HCT116 (cell line): ENCODE data around the gene TNRC6B. TPM values are rescaled to one million over a fixed set of nuclear protein-coding genes. Genes with fewer than 3 reads are reported as not detected.

Source experiments
- ATAC-seq: fragments of 200-7000 bp; cut with Tn5 transposase; 2 replicates; pipeline ENCODE4 v1.9.1; 2020; ENCODE audit warnings: mild to moderate bottlenecking, moderate library complexity
- BruUV-seq: library from RNA; stranded (reverse); fragments of 400-500 nt; replicated peaks from 2 replicates; lab custom pipeline; 2021; lab: Mats Ljungman, UMichigan
- CTCF ChIA-PET: fragments of 300-600 bp; sonication (Branson Sonifier 250); formaldehyde crosslinking; loops from one replicate; lab custom pipeline; 2021; ENCODE audit warnings: antibody characterized with exemption; lab: Charles Lee
- POLR2A ChIA-PET: fragments of 300-600, 350-600 bp; sonication (Branson Sonifier 250); formaldehyde crosslinking; loops from one replicate; lab custom pipeline; 2021; ENCODE audit warnings: antibody characterized with exemption; lab: Charles Lee
- RAD21 ChIA-PET, 2 experiments: fragments of 300-600 bp; sonication (Branson Sonifier 250); formaldehyde crosslinking; loops; one replicate each; lab custom pipeline; 2023; ENCODE audit warnings: low total read pairs in 2 of 2; ENCODE audit not compliant: uncharacterized antibody in 2 of 2, unreplicated experiment in 2 of 2, low non-redundant PET in 1 of 2; lab: Charles Lee
- DNase-seq: peaks from one replicate; pipeline ENCODE4 v3.0.0-alpha.2; 2010; ENCODE audit warnings: low read depth, low spot score
- H2AFZ ChIP-seq: fragments of 200-600 bp; shearing (Covaris generic), sonication (generic); 2 replicates; pipeline ENCODE4 v1.6.1; 2017; ENCODE audit warnings: low read depth, mixed run types, mixed read lengths, antibody characterized with exemption, low read length; ENCODE audit not compliant: poor library complexity, severe bottlenecking
- H3K27ac ChIP-seq: 2 replicates; pipeline ENCODE4 v1.5.1; 2012; ENCODE audit warnings: low read depth, low read length
- H3K27me3 ChIP-seq: fragments of 200-600 bp; sonication (generic); 2 replicates; pipeline ENCODE4 v1.6.1; 2016; ENCODE audit warnings: mixed run types, low read length, mixed read lengths; ENCODE audit not compliant: insufficient read depth
- H3K36me3 ChIP-seq, 2 experiments: fragments of 200-500 bp in 1 of 2; fragments of 200-600 bp in 1 of 2; sonication (Bioruptor generic) in 1 of 2; sonication (generic) in 1 of 2; 2 replicates each; pipeline versions ENCODE4 v1.5.1 to v1.6.1; 2014 to 2016; ENCODE audit warnings: low read length in 2 of 2, inconsistent platforms in 1 of 2, mixed read lengths in 1 of 2, mixed run types in 1 of 2; ENCODE audit not compliant: insufficient read depth in 2 of 2, control insufficient read depth in 1 of 2
- H3K4me1 ChIP-seq, 2 experiments: fragments of 200-600 bp in 1 of 2; sonication (generic) in 1 of 2; 2 replicates each; pipeline versions ENCODE4 v1.5.1 to v1.6.1; 2012 to 2017; ENCODE audit warnings: low read length in 2 of 2, inconsistent platforms in 1 of 2, mild to moderate bottlenecking in 1 of 2, mixed read lengths in 1 of 2, mixed run types in 1 of 2, moderate library complexity in 1 of 2; ENCODE audit not compliant: insufficient read depth in 2 of 2, control insufficient read depth in 1 of 2
- H3K4me2 ChIP-seq: fragments of 200-600 bp; sonication (generic); 2 replicates; pipeline ENCODE4 v1.6.1; 2017; ENCODE audit warnings: mixed run types, low read length, mixed read lengths
- H3K4me3 ChIP-seq, 2 experiments: fragments of 200-600 bp in 1 of 2; sonication (generic) in 1 of 2; replicated peaks in 1 of 2; 2 replicates each; pipeline ENCODE4 v1.5.1; 2011 to 2016; ENCODE audit warnings: low read length in 2 of 2, control low read depth in 1 of 2, low read depth in 1 of 2, mild to moderate bottlenecking in 1 of 2, mixed read lengths in 1 of 2, mixed run types in 1 of 2
- H3K79me2 ChIP-seq: fragments of 200-600 bp; sonication (generic); 2 replicates; pipeline ENCODE4 v1.6.1; 2017; ENCODE audit warnings: mild to moderate bottlenecking, mixed run types, low read length, moderate library complexity, mixed read lengths; ENCODE audit not compliant: insufficient read depth
- H3K9ac ChIP-seq: fragments of 200-600 bp; sonication (generic); 2 replicates; pipeline ENCODE4 v1.6.1; 2016; ENCODE audit warnings: low read length, mixed read lengths
- H3K9me2 ChIP-seq: fragments of 200-600 bp; sonication (generic), shearing (Covaris generic); 2 replicates; pipeline ENCODE4 v1.6.1; 2017; ENCODE audit warnings: mixed run types, mild to moderate bottlenecking, moderate library complexity; ENCODE audit not compliant: insufficient read depth
- H3K9me3 ChIP-seq, 2 experiments: fragments of 200-500 bp in 1 of 2; fragments of 200-600 bp in 1 of 2; sonication (Bioruptor generic) in 1 of 2; sonication (generic) in 1 of 2; 2 replicates each; pipeline ENCODE4 v1.6.1; 2014 to 2017; ENCODE audit warnings: low read length in 2 of 2, mixed read lengths in 2 of 2, inconsistent platforms in 1 of 2, low read depth in 1 of 2, mild to moderate bottlenecking in 1 of 2, mixed run types in 1 of 2, moderate library complexity in 1 of 2; ENCODE audit not compliant: control insufficient read depth in 1 of 2, insufficient read depth in 1 of 2
- H4K20me1 ChIP-seq: fragments of 200-600 bp; sonication (generic), shearing (Covaris generic); 2 replicates; pipeline ENCODE4 v1.6.1; 2017; ENCODE audit warnings: mixed run types, mild to moderate bottlenecking, moderate library complexity; ENCODE audit not compliant: insufficient read depth
- CBX3 ChIP-seq: IDR thresholded peaks from 2 replicates; pipeline ENCODE4 v1.6.1; 2012; ENCODE audit warnings: low read depth
- ELF1 ChIP-seq: IDR thresholded peaks from 2 replicates; pipeline ENCODE4 v1.6.1; 2012; ENCODE audit warnings: low read depth, borderline replicate concordance
- JUND ChIP-seq: IDR thresholded peaks from 2 replicates; pipeline ENCODE4 v1.6.1; 2012
- POLR2A ChIP-seq: IDR thresholded peaks from 2 replicates; pipeline ENCODE4 v1.7.0; 2011; ENCODE audit warnings: borderline replicate concordance; ENCODE audit not compliant: insufficient read depth, insufficient read length; ENCODE audit errors: extremely low read depth
- RAD21 ChIP-seq: IDR thresholded peaks from 2 replicates; pipeline ENCODE4 v1.6.1; 2012; ENCODE audit warnings: low read depth, mild to moderate bottlenecking
- REST ChIP-seq: IDR thresholded peaks from 2 replicates; pipeline ENCODE4 v1.6.1; 2012; ENCODE audit warnings: low read depth
- SIN3A ChIP-seq: IDR thresholded peaks from 2 replicates; pipeline ENCODE4 v1.6.1; 2012; ENCODE audit warnings: low read depth
- SRF ChIP-seq: IDR thresholded peaks from 2 replicates; pipeline ENCODE4 v1.6.1; 2012; ENCODE audit warnings: low read depth
- ZFX ChIP-seq: fragments of 450-650 bp; IDR thresholded peaks from 2 replicates; pipeline ENCODE4 v1.6.1; 2017
- intact Hi-C: fragments of 100-400 bp; cut with micrococcal nuclease; formaldehyde crosslinking; loops from 2 replicates; pipeline ENCODE4 v1.10.0; 2022
- total RNA-seq: library from RNA; stranded (reverse); gene quantifications from one replicate; pipeline ENCODE4 v1.2.1, GENCODE V29; 2021; ENCODE audit not compliant: unreplicated experiment
- TF ChIP-seq, protein P1 (sequence below): IDR thresholded peaks from 2 replicates; pipeline ENCODE4 v1.6.1; 2011; ENCODE audit warnings: mild to moderate bottlenecking, low read length, moderate library complexity; ENCODE audit not compliant: insufficient replicate concordance; ENCODE audit errors: extremely low read depth

The TNRC6B gene
- total RNA-seq, 1 experiment from 2014 or later, result 29.8 TPM

DNA sequence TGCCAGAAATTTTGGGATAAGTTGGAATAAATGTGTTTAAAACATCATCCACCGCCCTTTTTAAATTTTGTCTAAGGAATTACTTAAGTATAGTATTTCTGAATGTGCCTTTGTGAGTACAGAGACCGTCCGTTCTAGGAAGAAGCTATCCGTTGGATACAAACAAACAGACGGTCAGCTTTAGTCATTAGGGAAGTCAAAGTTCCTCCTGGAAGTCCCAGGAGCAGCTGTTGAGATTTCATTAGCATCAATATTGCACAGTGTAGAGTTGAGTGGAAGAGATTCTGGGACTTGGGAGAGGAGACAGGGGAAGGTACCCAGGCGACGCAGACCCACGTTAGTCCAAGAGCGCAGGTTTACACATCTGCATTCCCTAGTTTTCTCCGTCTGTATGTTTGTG lies 152.9 kb downstream of the TNRC6B start:
- Histone ChIP-seq H3K27me3 (no peaks in the 10 kb centered on the region), H3K9ac (no peak overlapping the region), H3K4me1 (no peaks in the 10 kb centered on the region), H3K4me3 (no peak overlapping the region), H3K9me3 (no peaks in the 10 kb centered on the region), H3K36me3 (peaks cover 0 to 4% of the 10 kb centered on the region in 2 experiments; a peak in 1 of 4 replicates), H4K20me1 (no peaks in the 10 kb centered on the region), H3K9me2 (no peaks in the 10 kb centered on the region), H3K79me2 (no peaks in the 10 kb centered on the region), H3K27ac (no peak overlapping the region), H2AFZ (no peak overlapping the region), H3K4me2 (no peak overlapping the region)
- POLR2A ChIA-PET, result no interaction called here
- no peak for ATAC-seq
- no TSS peak for BruUV-seq
- intact Hi-C loops, result no loop called here
- RAD21 ChIA-PET, result no interaction called here
- CTCF ChIA-PET, result no interaction called here
- DNase-seq, result no peak
- TF ChIP-seq CBX3, result no peak
- TF ChIP-seq REST, result no peak
- TF ChIP-seq SRF, result no peak

DNA sequence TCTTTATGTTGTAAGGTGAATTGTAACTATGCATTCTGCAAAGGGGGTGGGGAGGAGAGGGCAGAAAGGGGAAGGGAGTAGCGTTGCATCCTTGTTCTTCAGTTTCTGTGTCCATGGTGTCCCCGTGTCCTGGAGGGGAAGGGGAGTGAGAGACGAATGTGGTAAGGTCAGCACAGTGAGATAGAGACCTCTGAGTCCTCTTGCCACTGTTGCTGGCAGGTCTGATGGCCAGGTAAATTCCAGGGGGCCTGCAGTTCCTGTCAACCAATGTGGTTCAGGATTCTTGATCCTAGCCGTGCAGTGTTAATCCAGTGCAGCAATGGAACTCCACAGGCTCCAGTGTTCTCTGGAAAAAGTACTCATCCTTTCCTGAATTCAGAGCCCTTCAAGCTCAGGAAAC lies 154.0 kb downstream of the TNRC6B start:
- POLR2A ChIA-PET, result no interaction called here
- TF ChIP-seq ZFX (no peak), REST (no peak), JUND (no peak), RAD21 (no peak), POLR2A (no peak), ELF1 (no peak), SIN3A (no peak)
- TF ChIP-seq, protein P1, sequence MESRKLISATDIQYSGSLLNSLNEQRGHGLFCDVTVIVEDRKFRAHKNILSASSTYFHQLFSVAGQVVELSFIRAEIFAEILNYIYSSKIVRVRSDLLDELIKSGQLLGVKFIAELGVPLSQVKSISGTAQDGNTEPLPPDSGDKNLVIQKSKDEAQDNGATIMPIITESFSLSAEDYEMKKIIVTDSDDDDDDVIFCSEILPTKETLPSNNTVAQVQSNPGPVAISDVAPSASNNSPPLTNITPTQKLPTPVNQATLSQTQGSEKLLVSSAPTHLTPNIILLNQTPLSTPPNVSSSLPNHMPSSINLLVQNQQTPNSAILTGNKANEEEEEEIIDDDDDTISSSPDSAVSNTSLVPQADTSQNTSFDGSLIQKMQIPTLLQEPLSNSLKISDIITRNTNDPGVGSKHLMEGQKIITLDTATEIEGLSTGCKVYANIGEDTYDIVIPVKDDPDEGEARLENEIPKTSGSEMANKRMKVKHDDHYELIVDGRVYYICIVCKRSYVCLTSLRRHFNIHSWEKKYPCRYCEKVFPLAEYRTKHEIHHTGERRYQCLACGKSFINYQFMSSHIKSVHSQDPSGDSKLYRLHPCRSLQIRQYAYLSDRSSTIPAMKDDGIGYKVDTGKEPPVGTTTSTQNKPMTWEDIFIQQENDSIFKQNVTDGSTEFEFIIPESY, result no peak

More for the DNA sequence above, 154.0 kb downstream of the TNRC6B start:
- Histone ChIP-seq H3K27ac (no peak overlapping the region), H2AFZ (no peak overlapping the region), H3K4me3 (no peak overlapping the region), H3K36me3 (0 out of 4 replicates have a peak, but pooled peaks cover 0 to 2% of the 10 kb centered on the region in 2 experiments), H3K27me3 (no peaks in the 10 kb centered on the region), H3K9me2 (no peaks in the 10 kb centered on the region), H3K9ac (no peak overlapping the region), H3K79me2 (no peaks in the 10 kb centered on the region), H4K20me1 (no peaks in the 10 kb centered on the region), H3K4me2 (no peak overlapping the region), H3K4me1 (no peaks in the 10 kb centered on the region), H3K9me3 (no peaks in the 10 kb centered on the region)
- no peak for DNase-seq
- intact Hi-C loops, result no loop called here
- no peak for ATAC-seq
- BruUV-seq, result no TSS peak
- RAD21 ChIA-PET, result no interaction called here
- CTCF ChIA-PET, result no interaction called here
